GM13976 (cell line): Measurements from ENCODE around the gene SOAT1.
"Not testable (repeated sequence)": the region's sequence is repeated elsewhere in the genome, so short reads cannot be mapped to it uniquely, and the experiment has no call there.

Experiments
- DNase-seq: peaks from one replicate; pipeline ENCODE4 v3.0.0; 2012; ENCODE audit warnings: low spot score
- CTCF ChIP-seq: IDR thresholded peaks from 2 replicates; pipeline ENCODE4 v1.5.1; 2012; ENCODE audit warnings: borderline replicate concordance, mild to moderate bottlenecking; ENCODE audit not compliant: insufficient read depth; ENCODE audit errors: extremely low read depth, missing control alignments, control extremely low read depth
- in situ Hi-C: fragments of 300-500 bp; cut with MboI; formaldehyde crosslinking; loops from one replicate; pipeline ENCODE4 v1.12.0; 2022; ENCODE audit warnings: low sequenced_read_pairs, mixed read lengths, inconsistent platforms; ENCODE audit not compliant: unreplicated experiment

The SOAT1 gene

GRCh38 chr1:179372160-179372559 is 78.6 kb downstream of the SOAT1 start:
- no peak for TF ChIP-seq CTCF
- no peak for DNase-seq
- in situ Hi-C loops, result loop anchor here (25.0 kb wide), 1 partner anchor 835 kb away; no protein-coding TSS in a partner anchor

DNA sequence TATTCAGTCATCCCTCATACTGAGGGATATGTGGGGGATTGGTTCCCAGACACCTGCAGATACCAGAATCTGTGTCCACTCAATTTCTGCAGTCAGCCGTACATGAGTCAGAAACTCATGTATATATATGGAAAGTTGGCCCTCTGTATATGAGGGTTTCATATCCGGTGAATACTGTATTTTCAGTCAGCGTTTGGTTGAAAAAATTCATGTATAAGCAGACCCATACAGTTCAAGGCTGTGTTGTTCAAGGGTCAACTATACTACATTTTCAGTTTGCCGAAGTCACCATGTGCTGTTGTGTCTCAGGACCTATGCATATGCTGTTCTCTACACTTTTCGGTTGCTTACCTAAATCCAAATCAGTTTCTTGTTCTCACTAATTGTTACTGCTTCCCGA is 82.6 kb downstream of the SOAT1 start:
- DNase-seq, result no peak
- no peak for TF ChIP-seq CTCF
- in situ Hi-C loops, result loop anchor here (25.0 kb wide), 1 partner anchor 589 kb away; no protein-coding TSS in a partner anchor

DNA sequence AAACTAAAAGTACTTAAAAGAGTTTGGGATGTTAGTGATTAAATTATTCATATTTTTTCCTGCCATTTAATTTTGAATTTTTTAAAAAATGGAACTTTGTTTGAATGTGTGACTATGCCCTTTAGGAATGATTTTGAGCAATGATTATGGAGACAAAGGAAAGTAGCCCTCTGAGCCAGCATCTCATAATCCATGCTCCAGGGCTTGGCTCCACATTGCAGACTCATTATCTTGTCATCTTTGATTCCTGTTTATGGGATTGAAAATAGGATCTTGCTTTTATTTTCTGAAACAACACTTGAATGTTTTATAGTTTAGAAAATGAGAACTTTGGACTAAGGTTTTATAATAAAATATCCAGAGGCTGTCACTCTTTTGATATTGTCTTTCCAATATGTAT is 86.7 kb downstream of the SOAT1 start:
- in situ Hi-C loops, result loop anchor here (25.0 kb wide), 1 partner anchor 593 kb away; no protein-coding TSS in a partner anchor
- DNase-seq, result no peak
- TF ChIP-seq CTCF, result no peak

- DNase-seq, result no peak
- no peak for TF ChIP-seq CTCF
- in situ Hi-C loops, result loop anchor here (25.0 kb wide), 1 partner anchor 597 kb away; no protein-coding TSS in a partner anchor
Measured at GRCh38 chr1:179384027-179384426, 90.4 kb downstream of the SOAT1 start.

DNA sequence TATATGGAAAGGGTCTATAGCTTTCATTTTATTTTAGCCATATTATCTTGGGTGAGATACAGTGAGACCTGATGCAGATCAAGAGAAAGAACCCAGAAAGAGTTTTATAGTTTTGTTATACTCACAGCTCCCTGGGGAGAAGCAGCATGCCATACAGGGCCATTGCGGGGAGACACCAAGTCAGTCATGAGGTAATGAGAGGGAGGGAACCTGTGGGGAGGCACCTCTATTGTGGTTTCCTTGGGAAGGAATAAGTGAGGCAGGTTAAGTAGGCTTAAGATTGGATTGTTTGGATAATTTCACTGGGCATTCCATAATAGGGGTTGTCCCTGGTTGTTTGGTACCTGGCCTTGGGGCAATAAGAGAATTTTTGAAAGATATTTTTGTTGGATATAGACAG is 91.9 kb downstream of the SOAT1 start:
- in situ Hi-C loops, result loop anchor here (25.0 kb wide), 1 partner anchor 598 kb away; no protein-coding TSS in a partner anchor
- DNase-seq, result no peak
- TF ChIP-seq CTCF, result no peak

DNA sequence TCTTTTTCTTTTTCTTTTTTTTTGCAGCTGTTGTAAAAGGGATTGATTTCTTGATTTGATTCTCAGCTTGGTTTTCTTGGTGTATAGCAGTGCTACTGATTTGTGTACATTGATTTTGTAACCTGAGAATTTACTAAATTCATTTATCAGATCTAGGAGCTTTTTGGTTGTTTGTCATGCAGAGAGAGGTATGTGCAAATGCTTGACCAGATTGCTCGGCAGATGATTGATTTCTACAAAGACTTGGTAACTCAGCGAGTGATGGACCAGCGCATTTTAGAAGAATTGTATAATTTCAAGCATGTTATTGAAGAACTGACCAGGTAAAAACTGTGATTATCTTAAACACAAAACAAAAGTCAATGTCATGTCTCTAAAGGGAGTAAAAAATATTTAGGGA is 100.1 kb downstream of the SOAT1 start:
- in situ Hi-C loops, result loop anchor here (25.0 kb wide), 1 partner anchor 606 kb away; no protein-coding TSS in a partner anchor
- TF ChIP-seq CTCF, result no peak
- no peak for DNase-seq

DNA sequence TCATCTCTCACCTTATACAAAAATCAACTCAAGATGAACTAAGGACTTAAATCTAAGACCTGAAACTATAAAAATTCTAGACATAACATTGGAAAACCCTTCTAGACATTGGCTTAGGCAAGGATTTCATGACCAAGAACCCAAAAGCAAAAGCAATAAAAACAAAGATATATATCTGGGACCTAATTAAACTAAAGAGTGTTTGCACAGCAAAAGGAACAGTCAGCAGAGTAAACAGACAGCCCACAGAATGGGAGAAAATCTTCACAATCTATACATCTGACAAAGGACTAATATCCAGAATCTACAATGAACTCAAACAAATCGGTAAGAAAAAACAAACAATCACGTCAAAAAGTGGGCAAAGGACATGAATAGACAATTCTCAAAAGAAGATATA is 105.8 kb downstream of the SOAT1 start:
- DNase-seq, result not testable (repeated sequence)
- in situ Hi-C loops, result loop anchor here (25.0 kb wide), 1 partner anchor 612 kb away; no protein-coding TSS in a partner anchor
